ENCODE measurements around the gene ANGEL1.

ANGEL1 gene

GRCh38 chr14:76778546-76779215 is 34.0 kb downstream of the ANGEL1 start:
- no peak for DNase-seq

GRCh38 chr14:76777721-76778120 is 35.0 kb downstream of the ANGEL1 start:
- DNase-seq: no peak

- DNase-seq: no peak
These were observed 36.0 kb downstream of the ANGEL1 start for GRCh38 chr14:76776428-76777251.

GRCh38 chr14:76775695-76776427 is 36.8 kb downstream of the ANGEL1 start:
- DNase-seq: no peak

GRCh38 chr14:76774821-76775694 is 37.6 kb downstream of the ANGEL1 start:
- DNase-seq: no peak

- no peak for DNase-seq
These were observed 38.5 kb downstream of the ANGEL1 start for GRCh38 chr14:76773956-76774820.

- no peak for DNase-seq
These were observed 39.3 kb downstream of the ANGEL1 start for GRCh38 chr14:76773188-76773885.

- DNase-seq: no peak
These were observed 40.1 kb downstream of the ANGEL1 start for GRCh38 chr14:76772300-76773187.

- DNase-seq: no peak
These were observed 41.2 kb downstream of the ANGEL1 start for GRCh38 chr14:76771437-76771980.

GRCh38 chr14:76770521-76771436 is 41.9 kb downstream of the ANGEL1 start:
- DNase-seq: no peak

- no peak for DNase-seq
These were observed 42.9 kb downstream of the ANGEL1 start for GRCh38 chr14:76769636-76770292.

GRCh38 chr14:76768671-76769500 is 43.8 kb downstream of the ANGEL1 start:
- DNase-seq: no peak

GRCh38 chr14:76767681-76768656 is 44.7 kb downstream of the ANGEL1 start:
- peak; percentile 24 for DNase-seq

- no peak for DNase-seq
These were observed 47.2 kb downstream of the ANGEL1 start for GRCh38 chr14:76765461-76765931.
